Nephron (organoid): Measurements from ENCODE around the gene NINJ2.

ENCODE experiments used
- H3K27ac Mint-ChIP-seq, 3 experiments: 2 replicates each; pipeline ENCODE4 v1.8.0; 2020; ENCODE audit warnings: mixed read lengths in 3 of 3, mild to moderate bottlenecking in 2 of 3, moderate library complexity in 1 of 3
- H3K27me3 Mint-ChIP-seq: 2 replicates; pipeline ENCODE4 v1.8.0; 2021; ENCODE audit warnings: low read depth, mild to moderate bottlenecking, moderate library complexity, mixed read lengths
- H3K36me3 Mint-ChIP-seq: 2 replicates; pipeline ENCODE4 v1.8.0; 2020; ENCODE audit warnings: low read depth, mixed read lengths
- H3K4me1 Mint-ChIP-seq: 2 replicates; pipeline ENCODE4 v1.8.0; 2020; ENCODE audit warnings: mixed read lengths
- H3K4me3 Mint-ChIP-seq, 3 experiments: 2 replicates each; pipeline ENCODE4 v1.8.0; 2020; ENCODE audit warnings: mild to moderate bottlenecking in 3 of 3, mixed read lengths in 3 of 3, moderate library complexity in 2 of 3
- H3K9me3 Mint-ChIP-seq: 2 replicates; pipeline ENCODE4 v1.8.0; 2020; ENCODE audit warnings: mixed read lengths
- TF ChIP-seq, protein P1 (sequence below), 3 experiments: fragments of 200-600 bp; sonication (generic); IDR thresholded peaks; one replicate each; pipeline ENCODE4 v1.5.0; 2021; ENCODE audit warnings: antibody characterized with exemption in 3 of 3; ENCODE audit not compliant: unreplicated experiment in 3 of 3

Gene NINJ2

GRCh38 chr12:583251-583869 lies 79.9 kb downstream of the NINJ2 start:
- Mint-ChIP-seq H3K36me3 (no peaks in the 10 kb centered on the region), H3K4me1 (peaks cover 33% of the 10 kb centered on the region), H3K27me3 (peaks cover 14% of the 10 kb centered on the region), H3K27ac (no peak overlapping the region), H3K4me3 (no peak overlapping the region), H3K9me3 (peaks cover 5% of the 10 kb centered on the region)
- TF ChIP-seq, protein P1, sequence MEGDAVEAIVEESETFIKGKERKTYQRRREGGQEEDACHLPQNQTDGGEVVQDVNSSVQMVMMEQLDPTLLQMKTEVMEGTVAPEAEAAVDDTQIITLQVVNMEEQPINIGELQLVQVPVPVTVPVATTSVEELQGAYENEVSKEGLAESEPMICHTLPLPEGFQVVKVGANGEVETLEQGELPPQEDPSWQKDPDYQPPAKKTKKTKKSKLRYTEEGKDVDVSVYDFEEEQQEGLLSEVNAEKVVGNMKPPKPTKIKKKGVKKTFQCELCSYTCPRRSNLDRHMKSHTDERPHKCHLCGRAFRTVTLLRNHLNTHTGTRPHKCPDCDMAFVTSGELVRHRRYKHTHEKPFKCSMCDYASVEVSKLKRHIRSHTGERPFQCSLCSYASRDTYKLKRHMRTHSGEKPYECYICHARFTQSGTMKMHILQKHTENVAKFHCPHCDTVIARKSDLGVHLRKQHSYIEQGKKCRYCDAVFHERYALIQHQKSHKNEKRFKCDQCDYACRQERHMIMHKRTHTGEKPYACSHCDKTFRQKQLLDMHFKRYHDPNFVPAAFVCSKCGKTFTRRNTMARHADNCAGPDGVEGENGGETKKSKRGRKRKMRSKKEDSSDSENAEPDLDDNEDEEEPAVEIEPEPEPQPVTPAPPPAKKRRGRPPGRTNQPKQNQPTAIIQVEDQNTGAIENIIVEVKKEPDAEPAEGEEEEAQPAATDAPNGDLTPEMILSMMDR (IDR thresholded peaks at IDR 0.05; ENCODE audit: unreplicated experiment in 3 of 3), result peak in 1 of 3 experiments; percentile 27

GRCh38 chr12:581746-582145 lies 81.5 kb downstream of the NINJ2 start:
- Mint-ChIP-seq H3K27me3 (peaks cover 13% of the 10 kb centered on the region), H3K4me3 (no peak overlapping the region), H3K27ac (no peak overlapping the region), H3K36me3 (no peaks in the 10 kb centered on the region), H3K9me3 (no peaks in the 10 kb centered on the region), H3K4me1 (peaks cover 42% of the 10 kb centered on the region)
- TF ChIP-seq, protein P1 (IDR thresholded peaks at IDR 0.05; ENCODE audit: unreplicated experiment in 3 of 3), result no peak

GRCh38 chr12:581321-581720 lies 81.9 kb downstream of the NINJ2 start:
- TF ChIP-seq, protein P1 (IDR thresholded peaks at IDR 0.05; ENCODE audit: unreplicated experiment in 3 of 3), result no peak
- no peaks in the 10 kb centered on the region for H3K36me3 Mint-ChIP-seq

DNA sequence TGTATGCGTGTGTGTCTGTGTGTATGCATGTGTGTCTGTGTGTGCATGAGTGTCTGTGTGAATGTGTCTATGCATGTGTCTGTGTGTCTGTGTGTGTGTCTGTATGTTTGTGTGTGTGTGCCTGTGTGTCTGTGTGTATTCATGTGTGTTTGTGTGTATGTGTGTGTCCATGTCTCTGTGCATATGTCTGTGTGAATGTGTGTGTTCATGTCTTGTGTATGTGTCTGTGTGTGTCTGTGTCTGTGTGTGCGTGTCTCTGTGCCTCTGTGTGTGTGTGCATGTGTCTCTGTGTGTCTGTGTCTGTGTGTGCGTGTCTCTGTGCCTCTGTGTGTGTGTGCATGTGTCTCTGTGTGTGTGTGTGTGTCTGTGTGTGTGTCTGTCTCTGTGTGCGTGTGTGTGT lies 82.4 kb downstream of the NINJ2 start:
- Mint-ChIP-seq H3K4me1 (peaks cover 49% of the 10 kb centered on the region), H3K27me3 (peaks cover 8% of the 10 kb centered on the region), H3K36me3 (no peaks in the 10 kb centered on the region), H3K27ac (no peak overlapping the region), H3K9me3 (no peaks in the 10 kb centered on the region), H3K4me3 (no peak overlapping the region)
- TF ChIP-seq, protein P1 (IDR thresholded peaks at IDR 0.05; ENCODE audit: unreplicated experiment in 3 of 3), result no peak

More at GRCh38 chr12:581321-581720, 81.9 kb downstream of the NINJ2 start:
- H3K27me3 Mint-ChIP-seq, result peaks cover 9% of the 10 kb centered on the region
- H3K27ac Mint-ChIP-seq, result no peak overlapping the region
- peaks cover 46% of the 10 kb centered on the region for H3K4me1 Mint-ChIP-seq
- H3K4me3 Mint-ChIP-seq, result no peak overlapping the region
- no peaks in the 10 kb centered on the region for H3K9me3 Mint-ChIP-seq

GRCh38 chr12:579420-580110 lies 83.7 kb downstream of the NINJ2 start:
- H3K4me3 Mint-ChIP-seq, result peak overlapping the region in 1 of 3 experiments; percentile 21
- peak overlapping the region; percentile 70 to 86 (median 72) for H3K27ac Mint-ChIP-seq
- H3K4me1 Mint-ChIP-seq, result peaks cover 57% of the 10 kb centered on the region
- no peaks in the 10 kb centered on the region for H3K36me3 Mint-ChIP-seq
- no peaks in the 10 kb centered on the region for H3K9me3 Mint-ChIP-seq
- peaks cover 7% of the 10 kb centered on the region for H3K27me3 Mint-ChIP-seq
- TF ChIP-seq, protein P1 (IDR thresholded peaks at IDR 0.05; ENCODE audit: unreplicated experiment in 3 of 3), result no peak
